C4-2B (cell line): ENCODE measurements around the gene NDUFB4.

Source experiments
- ZFX ChIP-seq: fragments of 450-650 bp; IDR thresholded peaks from 2 replicates; pipeline ENCODE4 v1.6.1; 2017
- TF ChIP-seq, protein P1 (sequence below): fragments of 450-650 bp; conservative IDR thresholded peaks from 2 replicates; pipeline ENCODE4 v1.5.1; 2017; ENCODE audit warnings: mild to moderate bottlenecking

DNA sequence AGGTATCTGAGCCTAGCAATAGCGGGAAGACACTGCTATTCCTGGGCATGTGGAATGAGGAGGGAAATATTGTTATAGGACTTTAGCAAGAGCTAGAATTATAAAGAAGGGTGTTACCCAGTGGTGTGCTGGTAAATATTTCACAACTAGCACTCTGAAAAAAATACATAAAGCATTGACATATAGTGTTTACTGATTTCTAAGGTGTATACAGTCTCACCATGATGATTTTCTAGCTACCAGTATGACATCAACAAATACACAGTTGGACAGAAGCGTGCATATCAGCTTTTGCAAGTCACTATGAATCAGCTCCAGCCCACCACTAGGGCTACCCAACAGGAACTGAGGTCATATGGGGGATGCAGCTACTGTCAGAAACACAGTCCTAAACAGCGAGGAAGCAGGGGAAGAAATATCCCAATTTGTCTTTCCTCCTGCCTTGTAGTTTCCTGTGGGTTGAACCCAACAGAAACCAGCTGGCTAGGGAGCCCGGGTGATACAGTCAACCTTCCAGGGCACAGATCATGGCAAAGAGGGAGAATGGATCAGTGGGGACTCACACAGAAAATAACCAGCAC lies 46.3 kb downstream of the NDUFB4 start:
- TF ChIP-seq, protein P1, sequence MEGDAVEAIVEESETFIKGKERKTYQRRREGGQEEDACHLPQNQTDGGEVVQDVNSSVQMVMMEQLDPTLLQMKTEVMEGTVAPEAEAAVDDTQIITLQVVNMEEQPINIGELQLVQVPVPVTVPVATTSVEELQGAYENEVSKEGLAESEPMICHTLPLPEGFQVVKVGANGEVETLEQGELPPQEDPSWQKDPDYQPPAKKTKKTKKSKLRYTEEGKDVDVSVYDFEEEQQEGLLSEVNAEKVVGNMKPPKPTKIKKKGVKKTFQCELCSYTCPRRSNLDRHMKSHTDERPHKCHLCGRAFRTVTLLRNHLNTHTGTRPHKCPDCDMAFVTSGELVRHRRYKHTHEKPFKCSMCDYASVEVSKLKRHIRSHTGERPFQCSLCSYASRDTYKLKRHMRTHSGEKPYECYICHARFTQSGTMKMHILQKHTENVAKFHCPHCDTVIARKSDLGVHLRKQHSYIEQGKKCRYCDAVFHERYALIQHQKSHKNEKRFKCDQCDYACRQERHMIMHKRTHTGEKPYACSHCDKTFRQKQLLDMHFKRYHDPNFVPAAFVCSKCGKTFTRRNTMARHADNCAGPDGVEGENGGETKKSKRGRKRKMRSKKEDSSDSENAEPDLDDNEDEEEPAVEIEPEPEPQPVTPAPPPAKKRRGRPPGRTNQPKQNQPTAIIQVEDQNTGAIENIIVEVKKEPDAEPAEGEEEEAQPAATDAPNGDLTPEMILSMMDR: no peak
- TF ChIP-seq ZFX: no peak
